Measurements from ENCODE around the gene CACFD1.

- no peak for TF ChIP-seq REST (IDR thresholded peaks at IDR 0.05; ENCODE audit: insufficient read depth in 1 of 2, low read depth in 2 of 2, low read length in 2 of 2)
- no peak for TF ChIP-seq TAF1 (IDR thresholded peaks at IDR 0.05; ENCODE audit: borderline replicate concordance, insufficient read depth, low read length)
Observed at GRCh38 chr9:133470988-133471387, 11.2 kb downstream of the CACFD1 start.
